Spleen (tissue), 7 donors: ENCODE data around the gene HMCN1.

Experiments
- CTCF ChIP-seq, 11 experiments: fragments of 200-600 bp in 7 of 11; fragments of 450-650 bp in 4 of 11; sonication (generic) in 4 of 11; IDR thresholded peaks in 8 of 11; conservative IDR thresholded peaks in 3 of 11; 1 replicate in 7 of 11; 2 replicates in 4 of 11; pipeline versions ENCODE4 v1.4.0 to v1.8.0; 2016 to 2021; ENCODE audit warnings: antibody characterized with exemption in 11 of 11, inconsistent platforms in 4 of 11, mild to moderate bottlenecking in 1 of 11
- POLR2A ChIP-seq, 3 donors: fragments of 450-650 bp; IDR thresholded peaks; one replicate each; pipeline ENCODE4 v1.5.1; 2017; ENCODE audit warnings: antibody characterized with exemption in 3 of 3, mild to moderate bottlenecking in 1 of 3
- POLR2AphosphoS5 ChIP-seq, 3 donors: sonication (generic); formaldehyde crosslinking; IDR thresholded peaks; one replicate each; pipeline ENCODE4 v1.5.1; 2017; ENCODE audit warnings: antibody characterized with exemption in 3 of 3
- donor health status: DM: no; HTN: no; CAD: no; lungs with moderate emphysema.
- donor health status: DM: no; HTN: no; CAD: no.
- donor health status: DM: no; HTN: no; CAD: no.

- TF ChIP-seq CTCF (IDR thresholded peaks at IDR 0.05 in 8 of 11, conservative IDR thresholded peaks at IDR 0.05 in 3 of 11) (no peak), POLR2A (IDR thresholded peaks at IDR 0.05) (no peak), POLR2AphosphoS5 (IDR thresholded peaks at IDR 0.05) (no peak)
These were observed 122.3 kb downstream of the HMCN1 start for GRCh38 chr1:185856482-185856881.
